GM18511 (cell line): Measurements from ENCODE around the gene AIG1.
"Not testable (repeated sequence)": the region's sequence is repeated elsewhere in the genome, so short reads cannot be mapped to it uniquely, and the experiment has no call there.

Source experiments
- ATAC-seq: cut with Tn5 transposase; IDR thresholded peaks from one replicate; pipeline ENCODE4 v1.9.1; 2021; ENCODE audit warnings: mild to moderate bottlenecking, moderate library complexity; ENCODE audit not compliant: unreplicated experiment

Gene AIG1

GRCh38 chr6:143223895-143224294, 163.2 kb downstream of the AIG1 start:
- ATAC-seq, result no peak

- no peak for ATAC-seq
Measured at GRCh38 chr6:143224516-143224915, 163.8 kb downstream of the AIG1 start.

GRCh38 chr6:143225929-143226328, 165.2 kb downstream of the AIG1 start:
- no peak for ATAC-seq

GRCh38 chr6:143227675-143228074, 167.0 kb downstream of the AIG1 start:
- ATAC-seq, result no peak

- ATAC-seq, result no peak
Measured at GRCh38 chr6:143229400-143229799, 168.7 kb downstream of the AIG1 start.

- ATAC-seq, result no peak
Measured at GRCh38 chr6:143232849-143233248, 172.2 kb downstream of the AIG1 start.

GRCh38 chr6:143233554-143234285, 173.0 kb downstream of the AIG1 start:
- ATAC-seq, result no peak

GRCh38 chr6:143234734-143235133, 174.0 kb downstream of the AIG1 start:
- ATAC-seq, result no peak

GRCh38 chr6:143236151-143236798, 175.6 kb downstream of the AIG1 start:
- ATAC-seq, result no peak

GRCh38 chr6:143238306-143238705, 177.6 kb downstream of the AIG1 start:
- no peak for ATAC-seq

- ATAC-seq, result no peak
Measured at GRCh38 chr6:143241111-143241510, 180.4 kb downstream of the AIG1 start.

GRCh38 chr6:143241911-143242310, 181.2 kb downstream of the AIG1 start:
- ATAC-seq, result no peak

GRCh38 chr6:143243786-143244185, 183.1 kb downstream of the AIG1 start:
- no peak for ATAC-seq

GRCh38 chr6:143245656-143246055, 185.0 kb downstream of the AIG1 start:
- no peak for ATAC-seq

- ATAC-seq, result not testable (repeated sequence)
Measured at GRCh38 chr6:143246166-143246775, 185.6 kb downstream of the AIG1 start.

GRCh38 chr6:143247586-143247985, 186.9 kb downstream of the AIG1 start:
- ATAC-seq, result no peak

GRCh38 chr6:143248359-143248758, 187.7 kb downstream of the AIG1 start:
- no peak for ATAC-seq

- no peak for ATAC-seq
Measured at GRCh38 chr6:143251288-143251687, 190.6 kb downstream of the AIG1 start.

GRCh38 chr6:143252961-143253360, 192.3 kb downstream of the AIG1 start:
- no peak for ATAC-seq

- ATAC-seq, result no peak
Measured at GRCh38 chr6:143253586-143253985, 192.9 kb downstream of the AIG1 start.

- ATAC-seq, result no peak
Measured at GRCh38 chr6:143258945-143259344, 198.3 kb downstream of the AIG1 start.

- no peak for ATAC-seq
Measured at GRCh38 chr6:143260857-143261256, 200.2 kb downstream of the AIG1 start.
